ENCODE results near the gene NRG2.

The NRG2 gene

DNA sequence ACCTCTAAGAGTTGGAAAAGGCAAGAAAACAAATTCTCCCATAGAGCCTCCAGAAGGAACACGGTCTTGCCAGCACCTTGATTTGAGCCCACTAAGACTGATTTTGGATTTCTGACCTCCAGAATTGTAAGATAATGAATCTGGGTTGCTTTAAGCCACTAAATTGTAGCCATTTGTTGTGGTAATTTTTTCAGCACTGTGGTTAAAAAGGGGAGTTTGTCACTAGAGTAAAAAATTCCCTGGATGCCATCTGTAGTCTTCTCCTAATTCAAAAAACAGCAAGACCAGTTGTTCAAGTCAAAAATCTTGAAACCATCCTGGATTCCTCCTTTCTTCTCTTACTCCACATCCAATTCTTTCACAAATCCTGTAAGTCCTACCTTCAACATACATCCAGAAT lies 39.6 kb downstream of the NRG2 start:
- no peak overlapping the region for H3K4me3 ChIP-seq (ENCODE audit: low read depth, low read length)
- TF ChIP-seq, protein P1, sequence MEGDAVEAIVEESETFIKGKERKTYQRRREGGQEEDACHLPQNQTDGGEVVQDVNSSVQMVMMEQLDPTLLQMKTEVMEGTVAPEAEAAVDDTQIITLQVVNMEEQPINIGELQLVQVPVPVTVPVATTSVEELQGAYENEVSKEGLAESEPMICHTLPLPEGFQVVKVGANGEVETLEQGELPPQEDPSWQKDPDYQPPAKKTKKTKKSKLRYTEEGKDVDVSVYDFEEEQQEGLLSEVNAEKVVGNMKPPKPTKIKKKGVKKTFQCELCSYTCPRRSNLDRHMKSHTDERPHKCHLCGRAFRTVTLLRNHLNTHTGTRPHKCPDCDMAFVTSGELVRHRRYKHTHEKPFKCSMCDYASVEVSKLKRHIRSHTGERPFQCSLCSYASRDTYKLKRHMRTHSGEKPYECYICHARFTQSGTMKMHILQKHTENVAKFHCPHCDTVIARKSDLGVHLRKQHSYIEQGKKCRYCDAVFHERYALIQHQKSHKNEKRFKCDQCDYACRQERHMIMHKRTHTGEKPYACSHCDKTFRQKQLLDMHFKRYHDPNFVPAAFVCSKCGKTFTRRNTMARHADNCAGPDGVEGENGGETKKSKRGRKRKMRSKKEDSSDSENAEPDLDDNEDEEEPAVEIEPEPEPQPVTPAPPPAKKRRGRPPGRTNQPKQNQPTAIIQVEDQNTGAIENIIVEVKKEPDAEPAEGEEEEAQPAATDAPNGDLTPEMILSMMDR (IDR thresholded peaks at IDR 0.05; ENCODE audit: low read depth, low read length, missing control alignments): no peak
- no peak for DNase-seq (ENCODE audit: low read depth)
- in situ Hi-C loops (cut with HindIII; ENCODE audit: low sequenced_read_pairs): no loop called here

DNA sequence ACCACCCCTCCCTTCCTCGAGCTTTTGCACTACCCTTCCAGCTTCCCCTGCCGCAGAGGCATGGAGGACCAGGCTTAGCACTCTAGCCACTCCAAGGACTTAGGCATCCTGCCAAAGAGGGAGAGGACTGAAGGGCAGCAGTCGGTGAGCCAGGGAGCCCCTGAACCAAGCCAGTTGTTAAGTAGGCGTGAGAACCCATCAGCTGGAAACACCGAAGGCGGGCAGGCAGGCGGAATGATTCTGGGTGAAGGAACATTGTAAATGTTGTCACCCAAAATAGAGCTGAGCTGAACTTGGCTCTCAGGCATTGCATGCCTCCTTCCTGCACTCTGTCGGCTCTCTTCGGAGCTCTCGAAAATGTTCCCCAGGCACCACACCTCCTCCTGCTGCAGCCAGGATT lies 42.8 kb downstream of the NRG2 start:
- TF ChIP-seq, protein P1 (IDR thresholded peaks at IDR 0.05; ENCODE audit: low read depth, low read length, missing control alignments): no peak
- in situ Hi-C loops (cut with HindIII; ENCODE audit: low sequenced_read_pairs): no loop called here
- no peak overlapping the region for H3K4me3 ChIP-seq (ENCODE audit: low read depth, low read length)
- no peak for DNase-seq (ENCODE audit: low read depth)

DNA sequence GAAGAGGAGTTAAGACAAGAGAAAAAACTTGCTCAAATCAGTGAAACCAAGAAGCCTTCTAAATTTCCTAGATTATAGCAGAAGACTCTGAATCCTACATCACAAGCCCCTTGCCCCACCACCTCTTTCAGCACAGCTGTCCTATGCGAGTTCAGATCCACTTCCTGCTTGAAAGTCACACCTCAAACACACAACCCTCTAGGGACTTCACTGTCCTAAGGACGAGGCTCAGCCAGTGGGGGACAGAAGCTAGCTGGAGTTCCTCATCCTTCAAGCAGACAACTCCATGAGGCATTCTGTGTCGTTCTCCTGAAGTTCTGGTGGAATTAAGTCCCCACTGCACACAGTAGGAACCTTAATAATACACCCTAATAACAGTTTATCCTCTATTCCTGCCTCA lies 44.3 kb downstream of the NRG2 start:
- no peak for DNase-seq (ENCODE audit: low read depth)
- TF ChIP-seq, protein P1 (IDR thresholded peaks at IDR 0.05; ENCODE audit: low read depth, low read length, missing control alignments): no peak
- no peak overlapping the region for H3K4me3 ChIP-seq (ENCODE audit: low read depth, low read length)
- in situ Hi-C loops (cut with HindIII; ENCODE audit: low sequenced_read_pairs): no loop called here

DNA sequence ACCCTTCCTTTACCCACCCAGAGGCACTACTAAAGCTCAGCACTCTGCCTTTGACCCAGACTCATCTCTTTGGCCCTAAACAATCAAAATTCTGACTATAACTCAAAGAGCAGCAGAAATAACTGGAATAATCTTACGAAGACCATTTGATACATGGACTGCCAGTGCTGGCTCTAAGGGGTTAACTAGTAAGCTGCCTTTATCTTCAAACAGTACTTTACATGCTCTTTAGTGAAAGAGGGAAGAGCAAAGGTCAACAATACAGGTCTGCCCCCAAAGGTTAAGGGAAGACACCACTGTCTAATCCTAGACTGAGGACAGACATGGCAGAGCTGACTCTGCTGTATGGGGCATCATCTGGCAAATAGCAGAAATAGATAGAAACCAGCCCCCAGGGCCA lies 45.8 kb downstream of the NRG2 start:
- in situ Hi-C loops (cut with HindIII; ENCODE audit: low sequenced_read_pairs): no loop called here
- TF ChIP-seq, protein P1 (IDR thresholded peaks at IDR 0.05; ENCODE audit: low read depth, low read length, missing control alignments): no peak
- H3K4me3 ChIP-seq (ENCODE audit: low read depth, low read length): no peak overlapping the region
- DNase-seq (ENCODE audit: low read depth): no peak

DNA sequence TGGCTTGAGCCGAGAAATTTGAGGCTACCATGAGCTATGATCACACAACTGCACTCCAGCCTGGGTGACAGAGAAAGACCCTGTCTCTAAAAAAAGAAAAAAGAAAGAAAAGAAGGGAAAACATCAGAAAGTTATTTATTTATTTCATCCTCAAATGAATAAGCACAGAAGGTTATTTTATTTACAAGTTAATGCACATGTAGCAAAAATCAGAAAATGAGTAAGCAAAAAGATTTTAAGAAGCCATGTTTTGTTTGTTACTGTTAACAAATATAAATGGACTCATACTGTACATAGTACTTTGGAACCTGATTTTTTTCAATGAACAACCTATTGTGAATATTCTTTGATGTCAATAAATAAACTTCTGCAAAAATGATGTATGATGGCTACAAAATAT lies 47.2 kb downstream of the NRG2 start:
- no peak for DNase-seq (ENCODE audit: low read depth)
- H3K4me3 ChIP-seq (ENCODE audit: low read depth, low read length): no peak overlapping the region
- TF ChIP-seq, protein P1 (IDR thresholded peaks at IDR 0.05; ENCODE audit: low read depth, low read length, missing control alignments): no peak
- in situ Hi-C loops (cut with HindIII; ENCODE audit: low sequenced_read_pairs): no loop called here

DNA sequence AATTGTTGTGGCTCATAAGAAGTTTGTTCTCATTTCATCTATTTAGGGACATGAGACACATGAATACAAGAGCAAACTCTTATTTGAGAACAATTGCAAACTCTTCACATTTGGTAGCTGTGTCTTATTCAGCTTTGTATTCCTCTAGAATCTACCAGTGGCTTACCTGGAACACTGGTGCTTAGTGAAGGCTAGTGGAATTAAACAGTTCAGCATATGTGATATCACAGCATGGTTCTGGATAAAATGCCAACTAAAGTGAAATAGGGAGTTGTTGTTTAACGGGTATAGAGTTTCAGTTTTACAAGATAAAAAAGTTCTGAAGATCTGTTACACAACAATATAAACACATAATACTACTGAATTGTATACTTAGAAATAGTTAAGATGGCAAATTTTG lies 48.9 kb downstream of the NRG2 start:
- DNase-seq (ENCODE audit: low read depth): no peak
- in situ Hi-C loops (cut with HindIII; ENCODE audit: low sequenced_read_pairs): no loop called here
- TF ChIP-seq, protein P1 (IDR thresholded peaks at IDR 0.05; ENCODE audit: low read depth, low read length, missing control alignments): no peak
- H3K4me3 ChIP-seq (ENCODE audit: low read depth, low read length): no peak overlapping the region

DNA sequence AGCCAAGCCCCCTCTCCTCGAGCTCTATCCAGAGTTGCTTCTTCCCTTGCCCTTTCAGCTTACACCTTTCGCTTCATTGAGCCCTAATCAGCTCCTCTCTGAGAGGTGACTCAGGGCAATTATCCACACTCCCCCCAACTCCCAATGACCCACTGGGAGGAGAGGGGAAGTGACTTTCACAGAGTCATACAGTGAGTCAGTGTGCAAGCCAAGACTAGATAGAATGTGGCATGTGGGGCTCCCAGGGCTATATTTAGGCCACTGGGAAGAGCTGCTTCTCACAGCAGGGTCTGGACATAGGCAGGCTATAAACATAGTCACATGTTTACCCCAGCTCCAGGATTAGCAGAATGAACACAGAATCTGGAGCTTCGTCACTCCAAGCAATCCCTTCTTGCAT lies 57.4 kb downstream of the NRG2 start:
- in situ Hi-C loops (cut with HindIII; ENCODE audit: low sequenced_read_pairs): no loop called here
- no peak overlapping the region for H3K4me3 ChIP-seq (ENCODE audit: low read depth, low read length)
- TF ChIP-seq, protein P1 (IDR thresholded peaks at IDR 0.05; ENCODE audit: low read depth, low read length, missing control alignments): no peak
- DNase-seq (ENCODE audit: low read depth): no peak
